ENCODE measurements around the gene TRPM7. TPM values are rescaled to one million over a fixed set of nuclear protein-coding genes. Genes with fewer than 3 reads are reported as not detected.

Gene TRPM7
- total RNA-seq, 1 donor from 2014 or later, result 37.9 TPM

Small RNA genes lying within 50 kb of the gene (small RNA-seq; reads per million reads assigned to genes)
- gene RN7SL354P (ENCODE audit: low replicate concordance), result not detected

Other genes starting within 250 kb of the TRPM7 start
- 0.25 TPM for gene USP50, start 140.1 kb downstream of the TRPM7 start, total RNA-seq
- gene SPPL2A, start 78.9 kb upstream of the TRPM7 start, total RNA-seq, result 23.8 TPM
- 11.1 TPM for gene AP4E1, start 221.9 kb upstream of the TRPM7 start, total RNA-seq

Data from temporal lobe (tissue), 2 donors.